Activated CD4-positive, alpha-beta T cell treated with anti-CD3 and anti-CD28 coated beads for 36 hours (primary cell): ENCODE measurements around the gene GRP. TPM values are rescaled to one million over a fixed set of nuclear protein-coding genes. Genes with fewer than 3 reads are reported as not detected.

Experiments
- ATAC-seq: fragments of 200-7000 bp; cut with Tn5 transposase; one replicate; pipeline ENCODE4 v1.10.0; 2021; ENCODE audit warnings: mild to moderate bottlenecking, moderate library complexity
- CTCF ChIA-PET: fragments of 350-600 bp; sonication (Branson Sonifier 250); formaldehyde crosslinking; loops from one replicate; lab custom pipeline; 2021; ENCODE audit warnings: antibody characterized with exemption; lab: Charles Lee
- POLR2A ChIA-PET: fragments of 350-600 bp; sonication (Branson Sonifier 250); formaldehyde crosslinking; loops from one replicate; lab custom pipeline; 2021; ENCODE audit warnings: antibody characterized with exemption, inconsistent platforms; lab: Charles Lee
- DNase-seq: peaks from one replicate; pipeline ENCODE4 v3.0.0-alpha.2; 2020
- H3K27ac Mint-ChIP-seq: one replicate; pipeline ENCODE4 v1.8.0; 2021; ENCODE audit warnings: mixed read lengths
- H3K27me3 Mint-ChIP-seq: one replicate; pipeline ENCODE4 v1.8.0; 2021; ENCODE audit warnings: mixed read lengths
- H3K36me3 Mint-ChIP-seq: one replicate; pipeline ENCODE4 v1.8.0; 2021; ENCODE audit warnings: low read depth, mixed read lengths
- H3K4me1 Mint-ChIP-seq: one replicate; pipeline ENCODE4 v1.8.0; 2021; ENCODE audit warnings: mixed read lengths
- H3K4me3 Mint-ChIP-seq: one replicate; pipeline ENCODE4 v1.8.0; 2021; ENCODE audit warnings: mild to moderate bottlenecking, moderate library complexity, mixed read lengths
- H3K9me3 Mint-ChIP-seq: one replicate; pipeline ENCODE4 v1.8.0; 2021; ENCODE audit warnings: low read depth, mixed read lengths
- intact Hi-C, 2 experiments: fragments of 100-400 bp; cut with DNase I in 1 of 2; cut with micrococcal nuclease in 1 of 2; formaldehyde crosslinking; loops; one replicate each; pipeline versions ENCODE4 v1.14.2 to v1.15.1; 2022 to 2024; cut with DNase I, micrococcal nuclease
- total RNA-seq, 2 experiments: library from RNA; stranded (reverse); gene quantifications; one replicate each; pipeline ENCODE4 v1.2.3, GENCODE V29; 2021

GRP gene
- total RNA-seq = not detected

DNA sequence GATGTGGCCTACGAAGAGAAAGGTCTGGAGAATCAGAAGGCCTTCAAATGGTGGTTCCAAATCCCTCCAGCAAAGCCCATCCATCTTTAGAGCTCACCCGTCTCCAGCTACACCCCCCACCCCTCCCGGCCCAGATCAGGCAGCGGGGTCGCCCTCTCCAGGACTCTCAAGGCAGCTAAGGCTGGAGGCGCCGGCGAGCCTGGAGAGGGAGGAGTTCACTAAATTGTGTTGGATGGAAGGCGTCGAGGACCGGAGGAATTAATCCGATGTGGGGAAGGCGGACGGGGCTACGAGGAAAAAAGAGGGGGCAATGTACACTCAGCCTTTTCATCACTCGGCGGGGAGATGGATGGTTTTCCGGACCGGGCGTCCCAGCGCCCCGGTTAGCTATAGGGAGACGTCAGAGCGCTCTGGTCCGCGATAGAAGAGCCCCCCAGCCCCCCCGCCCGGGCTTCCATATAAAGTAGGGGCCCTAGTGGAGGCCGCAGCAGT lies at the start of gene GRP:
TSS of gene GRP (plus strand) at position 487 of the 492 bp plus-strand sequence. CDS start 108 bp downstream, outside the sequence.
- ChIA-PET POLR2A (no interaction called here), CTCF (no interaction called here)
- DNase-seq (no peak), ATAC-seq (no peak)
- H3K36me3 Mint-ChIP-seq = no peaks in the 10 kb centered on the region
- no peaks in the 10 kb centered on the region for H3K9me3 Mint-ChIP-seq
- H3K27ac Mint-ChIP-seq = no peak within 1 kb of the TSS
- H3K4me1 Mint-ChIP-seq = peaks cover 11% of the 10 kb centered on the region
- intact Hi-C loops = loop anchor here in 1 of 2 experiments (2.0 kb wide), 1 partner anchor 135 kb away; no protein-coding TSS in a partner anchor
- peaks cover 61% of the 10 kb centered on the region for H3K27me3 Mint-ChIP-seq
- no peak within 1 kb of the TSS for H3K4me3 Mint-ChIP-seq

DNA sequence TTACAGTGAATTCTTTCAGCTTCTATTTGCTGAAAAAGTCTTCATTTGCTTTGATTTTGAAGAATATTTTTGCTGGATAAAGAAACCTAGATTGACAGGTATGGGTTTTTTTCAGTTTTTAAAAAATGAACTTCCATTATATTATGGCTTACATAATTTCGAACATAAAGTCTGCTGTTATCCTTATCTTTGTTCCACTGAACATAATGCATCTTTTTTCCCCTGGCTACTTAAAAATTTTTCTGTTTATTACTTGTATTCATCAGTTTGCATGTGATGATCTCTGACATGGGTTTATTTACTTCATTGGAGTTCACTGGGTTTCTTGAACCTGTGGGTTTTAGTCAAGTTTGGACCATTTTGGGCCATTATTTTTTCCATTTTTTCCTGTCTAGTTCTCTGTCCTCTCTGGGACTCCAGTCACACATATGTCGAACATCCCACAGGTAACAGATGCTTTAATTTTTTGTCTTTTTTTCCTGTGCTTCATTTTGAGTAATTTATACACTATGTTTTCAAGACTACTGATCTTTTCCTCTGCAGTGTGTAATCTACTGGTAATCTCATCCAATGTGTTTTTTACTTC lies 47.2 kb upstream of the GRP start:
- Mint-ChIP-seq H3K4me1 (no peaks in the 10 kb centered on the region), H3K36me3 (peaks cover 2% of the 10 kb centered on the region), H3K27me3 (peaks cover 15% of the 10 kb centered on the region), H3K27ac (no peak overlapping the region), H3K4me3 (no peak overlapping the region), H3K9me3 (peaks cover 22% of the 10 kb centered on the region)
- intact Hi-C loops = no loop called here
- no peak for ATAC-seq
- DNase-seq = no peak
- POLR2A ChIA-PET = no interaction called here
- CTCF ChIA-PET = no interaction called here

DNA sequence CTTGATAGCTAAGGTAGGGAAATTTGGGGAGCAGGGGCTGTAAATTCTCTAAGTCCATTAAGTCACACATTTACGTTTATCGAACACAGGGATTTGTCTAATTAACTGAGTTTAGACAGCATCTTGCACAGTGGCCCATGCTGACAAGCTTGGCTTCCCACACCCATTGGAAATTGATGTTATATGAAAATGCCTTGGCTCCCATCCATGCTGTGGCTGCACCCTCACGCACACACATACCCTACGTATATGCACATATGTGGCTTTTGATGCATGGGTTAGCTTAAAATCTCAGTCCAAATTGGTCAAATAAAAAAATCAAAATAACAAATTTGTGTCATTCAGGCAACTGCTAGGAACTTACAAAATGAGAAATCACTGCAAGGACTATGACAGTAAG lies 42.5 kb upstream of the GRP start:
- Mint-ChIP-seq H3K36me3 (no peaks in the 10 kb centered on the region), H3K9me3 (peaks cover 12% of the 10 kb centered on the region), H3K27ac (no peak overlapping the region), H3K4me3 (no peak overlapping the region), H3K4me1 (no peaks in the 10 kb centered on the region), H3K27me3 (peaks cover 7% of the 10 kb centered on the region)
- ChIA-PET CTCF (interaction anchor here (0.6 kb wide), 1 partner anchor 1237 kb away, joined by 3 read pairs; no protein-coding TSS in a partner anchor), POLR2A (no interaction called here)
- ATAC-seq = no peak
- no peak for DNase-seq
- intact Hi-C loops = no loop called here

DNA sequence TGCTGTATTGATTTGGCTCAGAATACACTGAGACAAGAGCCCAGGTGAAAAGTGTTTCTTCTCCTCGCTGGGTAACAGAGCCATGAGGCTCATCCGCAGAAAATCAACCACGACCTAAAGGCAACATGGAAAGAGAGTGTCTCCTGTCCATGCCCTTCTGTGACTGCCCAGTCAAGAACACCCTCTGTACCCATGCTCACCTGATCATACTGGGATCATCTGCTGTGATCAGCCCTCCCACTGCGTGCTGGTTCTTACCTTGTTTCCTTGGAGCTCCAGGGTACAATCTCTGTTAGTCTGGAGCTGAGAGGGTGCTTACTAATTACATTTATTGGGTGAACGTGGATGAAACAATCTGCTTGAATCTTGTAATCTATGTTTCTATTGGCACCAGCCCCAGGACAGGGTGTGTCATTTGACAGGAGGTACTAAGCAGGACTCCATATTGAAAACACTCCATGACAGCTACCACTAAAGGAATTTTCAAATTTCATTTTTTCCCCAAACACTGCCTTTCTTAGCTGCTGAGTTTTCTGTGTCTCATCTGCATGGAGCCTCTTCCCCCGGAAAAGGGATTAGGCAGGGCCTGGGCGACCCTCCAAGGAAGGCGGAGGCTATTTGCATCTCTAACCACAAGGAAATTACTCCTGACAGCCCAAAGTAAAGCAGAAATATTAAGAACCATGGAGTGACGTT lies 39.7 kb upstream of the GRP start:
- Mint-ChIP-seq H3K4me1 (no peaks in the 10 kb centered on the region), H3K27ac (no peak overlapping the region), H3K4me3 (no peak overlapping the region), H3K9me3 (no peaks in the 10 kb centered on the region), H3K36me3 (no peaks in the 10 kb centered on the region), H3K27me3 (peaks cover 11% of the 10 kb centered on the region)
- POLR2A ChIA-PET = no interaction called here
- DNase-seq = no peak
- CTCF ChIA-PET = no interaction called here
- intact Hi-C loops = no loop called here
- ATAC-seq = no peak

DNA sequence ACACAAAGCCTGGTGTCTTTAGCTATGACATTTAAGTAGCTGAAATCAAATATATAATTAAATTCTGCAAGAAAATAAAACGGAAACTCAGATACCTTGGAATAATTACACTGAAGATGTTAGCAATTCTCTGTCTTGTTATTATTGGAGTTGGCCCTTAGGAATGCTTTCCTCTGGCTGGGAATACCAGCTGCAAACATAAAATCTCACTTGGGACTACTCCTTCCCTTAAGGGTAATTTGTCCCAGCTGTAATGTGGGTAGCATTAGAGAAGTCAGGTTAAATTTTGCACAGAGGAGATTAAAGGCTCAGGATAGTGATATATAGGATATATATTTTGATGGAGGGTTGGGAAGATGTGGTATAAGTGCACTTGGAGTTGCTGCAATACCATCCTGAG lies 37.3 kb upstream of the GRP start:
- H3K9me3 Mint-ChIP-seq = no peaks in the 10 kb centered on the region
- H3K27ac Mint-ChIP-seq = no peak overlapping the region
- CTCF ChIA-PET = no interaction called here
- DNase-seq (no peak), ATAC-seq (no peak)
- H3K36me3 Mint-ChIP-seq = no peaks in the 10 kb centered on the region
- H3K27me3 Mint-ChIP-seq = peaks cover 12% of the 10 kb centered on the region
- intact Hi-C loops = no loop called here
- H3K4me3 Mint-ChIP-seq = no peak overlapping the region
- POLR2A ChIA-PET = no interaction called here
- no peaks in the 10 kb centered on the region for H3K4me1 Mint-ChIP-seq

DNA sequence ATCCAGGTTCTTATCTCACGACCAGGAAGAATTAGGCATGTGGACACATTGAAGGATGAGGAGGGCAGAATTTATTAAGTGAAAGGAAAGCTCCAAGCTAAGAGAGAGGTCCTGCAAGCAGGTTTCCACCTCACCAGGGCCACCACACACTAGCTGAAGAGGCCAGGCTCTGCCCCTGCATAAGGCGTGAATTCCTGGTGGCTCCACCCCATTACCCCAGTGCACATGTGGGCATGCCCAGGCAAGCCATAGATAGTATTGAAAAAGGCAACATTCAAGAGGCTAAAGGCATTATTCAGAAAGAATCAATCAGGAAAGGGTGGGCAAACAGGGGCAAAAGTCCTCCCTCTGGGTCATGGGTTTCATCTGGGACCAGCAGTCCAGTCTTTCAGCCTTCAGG lies 30.9 kb upstream of the GRP start:
- POLR2A ChIA-PET = no interaction called here
- no peaks in the 10 kb centered on the region for H3K36me3 Mint-ChIP-seq
- H3K4me1 Mint-ChIP-seq = no peaks in the 10 kb centered on the region
- peaks cover 9% of the 10 kb centered on the region for H3K27me3 Mint-ChIP-seq
- H3K27ac Mint-ChIP-seq = no peak overlapping the region
- H3K4me3 Mint-ChIP-seq = no peak overlapping the region
- CTCF ChIA-PET = no interaction called here
- H3K9me3 Mint-ChIP-seq = no peaks in the 10 kb centered on the region
- ATAC-seq (no peak), DNase-seq (no peak)
- intact Hi-C loops = no loop called here

DNA sequence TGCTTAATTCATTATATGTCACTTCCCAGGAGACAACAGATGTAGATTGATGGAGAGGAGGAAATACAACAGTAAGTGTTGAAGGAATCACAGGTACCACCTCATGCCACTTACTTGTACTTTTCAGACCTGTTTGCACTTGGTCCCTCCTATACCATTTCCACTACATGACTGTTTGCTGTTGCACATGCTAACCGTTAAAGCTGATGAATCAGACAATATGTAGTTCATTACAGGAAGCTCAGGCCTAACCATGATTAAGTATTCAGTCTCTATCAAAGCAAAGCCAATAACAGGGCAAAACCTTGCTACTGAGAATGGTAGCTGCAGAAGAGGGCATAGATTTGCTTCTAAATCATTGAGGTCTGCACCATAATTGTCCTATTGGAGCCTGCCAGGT lies 30.2 kb upstream of the GRP start:
- DNase-seq (no peak), ATAC-seq (no peak)
- Mint-ChIP-seq H3K27ac (no peak overlapping the region), H3K4me1 (no peaks in the 10 kb centered on the region), H3K36me3 (no peaks in the 10 kb centered on the region), H3K4me3 (no peak overlapping the region), H3K9me3 (no peaks in the 10 kb centered on the region), H3K27me3 (peaks cover 7% of the 10 kb centered on the region)
- CTCF ChIA-PET = no interaction called here
- intact Hi-C loops = no loop called here
- POLR2A ChIA-PET = interaction anchor here (0.6 kb wide), 1 partner anchor 39 kb away, joined by 3 read pairs; no protein-coding TSS in a partner anchor

DNA sequence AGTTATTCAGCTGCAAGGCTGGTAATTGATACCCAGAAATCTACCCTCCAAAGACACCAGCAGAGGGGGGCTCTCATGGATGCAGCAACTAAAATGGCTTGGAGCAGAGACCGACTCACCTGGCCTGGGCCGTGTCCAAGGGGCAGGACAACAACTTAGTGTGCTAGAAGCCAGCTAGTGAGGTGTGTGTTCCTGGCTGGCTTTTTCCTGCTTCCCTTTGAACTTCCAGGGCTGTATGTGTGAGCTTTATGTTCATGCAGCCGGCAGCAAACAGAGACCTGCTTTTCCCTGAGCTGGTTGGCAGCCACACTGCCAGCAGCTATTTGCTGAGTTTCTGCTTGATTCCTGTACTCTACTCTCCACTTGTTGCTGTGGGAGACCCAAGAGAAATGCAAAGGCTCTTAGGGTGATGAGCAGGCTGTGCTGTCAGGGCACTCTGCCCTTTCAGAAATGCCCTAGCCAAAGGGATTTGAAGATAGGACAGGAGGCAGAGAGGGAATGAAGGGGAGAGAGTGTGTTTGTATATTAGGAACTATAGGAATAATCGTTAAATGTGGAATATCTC lies 23.7 kb upstream of the GRP start:
- no peaks in the 10 kb centered on the region for H3K36me3 Mint-ChIP-seq
- peaks cover 23% of the 10 kb centered on the region for H3K27me3 Mint-ChIP-seq
- no peaks in the 10 kb centered on the region for H3K4me1 Mint-ChIP-seq
- no peak overlapping the region for H3K4me3 Mint-ChIP-seq
- CTCF ChIA-PET = interaction anchor here (1.5 kb wide), 1 partner anchor 52 kb away, joined by 5 read pairs; no protein-coding TSS in a partner anchor
- POLR2A ChIA-PET = no interaction called here
- H3K27ac Mint-ChIP-seq = no peak overlapping the region
- no peak for DNase-seq
- intact Hi-C loops = no loop called here
- no peak for ATAC-seq
- H3K9me3 Mint-ChIP-seq = no peaks in the 10 kb centered on the region

DNA sequence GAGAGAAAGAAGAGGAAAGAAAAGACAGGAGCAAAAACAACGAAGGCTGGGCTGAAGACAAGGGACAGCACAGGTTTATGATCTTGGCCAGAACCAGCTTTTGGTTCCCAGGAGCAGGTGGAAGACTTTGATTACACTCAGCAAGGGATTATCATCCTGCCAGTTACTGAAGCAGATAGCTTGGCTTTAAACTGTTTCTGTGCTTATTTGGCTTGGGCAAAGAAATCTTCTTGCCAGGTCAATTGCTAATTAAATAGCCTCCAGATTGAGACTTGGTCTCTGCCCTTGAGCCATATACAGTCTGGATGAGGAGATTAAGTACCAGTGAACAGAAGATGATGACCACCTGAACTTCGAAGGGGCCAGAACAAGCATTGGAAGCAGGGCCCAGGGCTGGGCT lies 22.3 kb upstream of the GRP start:
- peaks cover 22% of the 10 kb centered on the region for H3K27me3 Mint-ChIP-seq
- H3K36me3 Mint-ChIP-seq = no peaks in the 10 kb centered on the region
- no peak for ATAC-seq
- H3K4me1 Mint-ChIP-seq = no peaks in the 10 kb centered on the region
- no peak overlapping the region for H3K4me3 Mint-ChIP-seq
- CTCF ChIA-PET = no interaction called here
- intact Hi-C loops = no loop called here
- no peak overlapping the region for H3K27ac Mint-ChIP-seq
- H3K9me3 Mint-ChIP-seq = no peaks in the 10 kb centered on the region
- POLR2A ChIA-PET = no interaction called here
- no peak for DNase-seq

DNA sequence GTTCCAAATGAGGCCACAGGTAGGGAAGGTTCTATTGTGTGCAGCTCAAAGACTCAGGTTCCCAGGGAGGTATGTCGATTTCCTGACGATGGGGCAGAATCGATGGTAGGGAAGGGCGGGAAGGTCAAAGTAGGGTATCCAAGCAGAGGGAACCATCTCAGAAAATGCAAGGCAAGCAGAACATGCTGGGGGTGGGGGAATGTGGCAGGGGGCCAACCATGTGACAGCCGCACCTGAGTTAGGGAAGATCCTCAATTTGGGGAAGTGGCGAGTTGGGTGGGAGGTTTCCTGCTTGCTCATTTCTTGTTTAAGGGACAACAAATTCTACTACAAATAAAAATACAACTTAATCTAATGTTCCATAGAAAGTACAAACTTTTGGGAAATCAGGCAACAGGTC lies 21.7 kb upstream of the GRP start:
- CTCF ChIA-PET = no interaction called here

DNA sequence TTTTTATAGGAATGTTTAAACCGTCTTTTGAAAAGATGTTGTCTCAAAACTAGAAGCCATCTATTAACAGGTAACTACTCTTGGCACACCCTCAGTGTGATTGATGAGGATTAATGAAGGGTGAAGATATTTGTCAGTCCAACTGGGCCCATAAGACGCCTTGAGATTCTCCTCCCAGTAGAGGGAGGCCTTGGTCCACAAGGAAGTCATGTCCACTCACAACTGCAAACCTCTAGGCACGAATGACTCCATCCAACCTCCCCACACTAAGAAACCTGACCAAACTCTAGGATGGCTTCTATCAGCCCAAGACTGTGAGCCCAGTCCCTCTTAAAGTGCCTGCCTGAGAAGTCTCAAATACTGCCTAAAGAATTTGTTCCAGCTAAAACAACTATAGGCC lies 19.2 kb upstream of the GRP start:
- Mint-ChIP-seq H3K4me1 (no peaks in the 10 kb centered on the region), H3K36me3 (no peaks in the 10 kb centered on the region), H3K27me3 (peaks cover 20% of the 10 kb centered on the region), H3K27ac (no peak overlapping the region), H3K4me3 (no peak overlapping the region), H3K9me3 (no peaks in the 10 kb centered on the region)
- ATAC-seq (no peak), DNase-seq (no peak)
- intact Hi-C loops = no loop called here
- ChIA-PET POLR2A (no interaction called here), CTCF (no interaction called here)

More for the DNA sequence above, 21.7 kb upstream of the GRP start:
- H3K9me3 Mint-ChIP-seq = no peaks in the 10 kb centered on the region
- intact Hi-C loops = no loop called here
- H3K27ac Mint-ChIP-seq = no peak overlapping the region
- H3K4me1 Mint-ChIP-seq = no peaks in the 10 kb centered on the region
- ATAC-seq = no peak
- no peak overlapping the region for H3K4me3 Mint-ChIP-seq
- peaks cover 24% of the 10 kb centered on the region for H3K27me3 Mint-ChIP-seq
- H3K36me3 Mint-ChIP-seq = no peaks in the 10 kb centered on the region
- no peak for DNase-seq
- POLR2A ChIA-PET = no interaction called here
